Measurements from ENCODE around the gene LDHB. TPM values are rescaled to one million over a fixed set of nuclear protein-coding genes. Genes with fewer than 3 reads are reported as not detected.
A peak's percentile ranks its signal among the peaks of the same experiment; 100 is the strongest.
"Not testable (repeated sequence)": the region's sequence is repeated elsewhere in the genome, so short reads cannot be mapped to it uniquely, and the experiment has no call there.

LDHB gene
- 128 and 278 TPM in 2 replicates for total RNA-seq

DNA sequence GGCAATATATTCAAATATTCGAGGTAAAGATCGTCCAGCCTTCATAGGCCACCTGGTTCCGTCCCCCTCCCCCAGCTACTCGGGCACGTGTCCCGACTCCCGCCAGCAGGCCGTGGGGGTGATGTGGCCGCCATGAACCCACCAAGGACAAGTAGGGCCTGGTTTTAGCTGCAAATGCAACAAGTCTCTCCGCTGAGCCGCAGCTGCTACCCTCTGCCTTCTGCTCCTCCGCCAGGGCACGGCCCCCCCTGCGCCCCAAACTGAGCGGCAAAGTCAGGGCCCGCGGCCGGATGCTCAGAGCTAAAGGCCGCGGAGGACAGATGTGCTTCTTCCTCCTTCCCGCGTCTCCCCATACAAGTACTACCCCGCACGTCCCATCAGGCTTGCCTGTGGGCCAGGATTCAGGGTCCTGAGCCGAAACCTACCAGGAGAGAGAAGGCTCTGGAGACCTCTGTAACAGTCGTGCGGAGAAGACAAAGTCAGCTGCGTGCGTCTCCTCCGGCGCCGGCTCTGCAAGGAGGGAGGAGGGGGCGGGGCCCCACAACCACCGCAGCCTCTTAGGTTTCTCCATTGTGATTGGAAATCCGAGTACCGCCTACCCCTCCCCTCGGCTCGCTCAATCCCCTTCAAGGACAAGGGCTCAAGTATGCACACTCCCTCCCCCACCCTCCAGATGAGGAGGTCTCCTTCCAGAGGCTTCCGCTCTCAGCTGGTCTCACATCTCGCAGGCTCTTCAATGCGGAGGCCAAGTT, at the start of gene LDHB:
Gene LDHB, minus strand, starts transcription at position 517 of the 752 bp plus-strand sequence. CDS start 3,171 bp downstream, outside the sequence.
- DNase-seq (ENCODE audit: low read depth in 2 of 2): peak; percentile 49 to 98

DNA sequence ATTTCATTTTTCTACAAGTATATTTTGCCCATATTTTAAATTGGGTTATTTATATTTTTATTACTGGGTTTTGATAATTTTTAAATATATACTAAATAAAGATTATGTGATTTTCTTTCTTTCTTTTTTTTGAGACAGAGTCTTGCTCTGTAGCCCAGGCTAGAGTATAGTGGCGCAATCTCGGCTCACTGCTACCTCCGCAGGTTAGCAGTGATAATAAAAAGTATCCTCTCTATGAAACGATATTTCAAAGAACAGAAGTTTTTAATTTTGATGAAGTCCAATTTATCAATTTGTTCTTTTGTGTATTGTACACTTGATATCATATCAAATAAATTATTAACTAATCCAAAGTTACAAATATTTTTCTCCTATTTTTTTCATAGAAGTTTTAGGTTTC, 47.2 kb upstream of the LDHB start:
- no peak for DNase-seq (ENCODE audit: low read depth in 2 of 2)

DNA sequence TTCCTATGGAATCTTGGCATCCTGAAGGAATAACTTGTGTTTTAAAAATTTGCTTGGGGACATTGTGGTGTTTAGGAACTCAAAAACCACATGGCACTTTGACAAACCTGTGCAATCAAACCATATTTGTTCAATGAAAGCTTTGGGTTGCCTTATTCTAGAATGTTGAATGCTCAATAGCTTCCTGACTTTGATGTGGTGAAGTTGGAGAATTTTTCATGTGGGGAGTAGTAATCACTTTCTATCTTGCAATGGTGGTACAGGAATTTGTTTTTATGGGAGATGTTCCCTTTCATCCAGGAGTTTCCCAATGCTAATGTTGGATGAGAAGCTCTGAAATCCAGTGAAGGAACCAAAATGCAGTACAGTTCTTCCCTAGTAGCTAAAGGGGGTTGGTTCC, 42.2 kb upstream of the LDHB start:
- no peak for DNase-seq (ENCODE audit: low read depth in 2 of 2)

DNA sequence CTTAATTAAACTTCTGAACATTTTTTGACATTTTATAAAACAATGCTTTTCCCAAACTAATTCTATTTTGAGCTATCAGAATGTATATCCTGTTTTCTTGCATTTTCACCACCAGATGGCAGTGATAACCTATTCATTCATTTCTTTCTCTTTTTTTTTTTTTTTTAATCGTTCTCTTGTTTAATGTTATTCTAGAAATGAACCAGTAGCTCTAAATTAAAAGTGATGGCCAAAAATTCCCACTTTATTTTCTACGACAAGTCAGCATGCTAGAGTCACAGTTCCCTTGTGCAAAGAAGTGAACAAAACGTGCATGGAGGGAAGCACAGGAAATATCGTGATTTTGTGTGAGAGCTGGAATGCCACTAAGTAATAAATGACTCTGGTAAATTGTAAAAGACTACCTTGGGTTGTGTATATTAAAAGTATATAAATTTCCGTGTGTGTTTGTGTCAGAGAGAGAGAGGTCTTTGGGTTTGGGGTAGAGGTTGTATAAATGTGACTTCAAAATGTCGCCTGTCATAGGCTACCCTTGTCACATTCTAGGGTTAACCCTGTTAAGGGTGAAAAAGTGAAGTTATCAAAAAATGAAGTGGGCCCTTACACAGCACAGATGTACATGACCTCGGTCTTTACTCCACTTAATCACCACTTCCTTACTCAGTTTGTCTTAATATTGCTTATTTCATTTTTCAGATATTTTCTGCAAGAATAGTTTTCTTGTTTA, 40.4 kb upstream of the LDHB start:
- peak; percentile 57 to 70 for DNase-seq (ENCODE audit: low read depth in 2 of 2)

DNA sequence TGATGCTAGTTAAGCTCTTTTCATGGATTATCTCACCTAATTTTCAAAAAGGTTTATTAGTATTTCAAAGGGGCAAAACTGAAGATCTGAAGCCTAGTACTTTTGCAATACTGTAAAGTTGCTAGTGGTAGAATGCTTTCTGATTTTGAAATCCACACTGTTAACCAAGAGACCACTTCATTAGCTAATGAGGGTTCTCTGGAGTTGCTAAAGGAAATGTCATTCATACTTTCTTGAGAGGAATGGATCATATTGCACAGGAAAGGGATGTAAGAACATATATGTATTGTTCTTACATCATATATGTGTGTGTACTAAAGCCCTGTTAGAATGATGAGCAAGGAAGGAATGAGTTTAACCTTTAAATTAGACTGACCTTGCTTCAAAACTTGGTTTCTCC, 39.0 kb upstream of the LDHB start:
- no peak for DNase-seq (ENCODE audit: low read depth in 2 of 2)

DNA sequence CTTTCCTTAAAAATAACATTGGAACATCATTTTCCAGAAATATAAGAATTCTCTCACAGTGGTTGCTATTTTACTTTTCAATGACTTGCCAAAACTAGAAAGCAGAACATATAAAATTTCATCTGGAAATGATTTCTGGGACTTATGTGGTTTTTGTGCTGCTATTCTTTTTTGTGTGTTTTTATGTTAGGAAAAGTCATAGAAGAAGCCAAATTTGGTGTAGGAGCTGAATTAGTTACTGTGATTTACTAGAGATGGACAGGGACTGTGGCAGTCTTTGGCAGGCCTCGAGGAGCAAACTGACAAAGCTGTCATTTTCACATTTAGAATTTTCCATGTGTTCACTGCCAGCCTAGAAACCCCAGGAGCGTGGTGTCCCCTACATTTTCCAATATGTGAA, 38.3 kb upstream of the LDHB start:
- DNase-seq (ENCODE audit: low read depth in 2 of 2): no peak

DNA sequence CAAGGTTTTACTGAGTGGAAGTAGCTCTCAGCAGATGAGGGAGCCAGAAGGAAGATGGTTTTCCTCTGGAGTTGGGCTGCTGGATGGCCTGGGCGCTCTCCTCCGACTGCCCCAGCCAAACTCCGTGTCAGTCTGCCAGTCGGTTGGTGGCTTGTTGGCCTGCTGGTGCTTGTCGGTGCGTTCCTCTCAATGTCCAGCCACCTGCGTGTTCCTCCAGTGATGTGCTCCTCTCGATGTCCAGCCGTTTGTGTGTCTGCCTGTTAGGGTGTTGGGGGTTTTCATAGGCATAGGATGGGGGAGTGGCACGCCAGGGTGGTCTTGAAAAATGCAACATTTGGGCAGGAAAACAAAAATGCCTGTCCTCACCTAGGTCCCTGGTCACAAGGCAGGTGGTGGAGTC, 37.0 kb upstream of the LDHB start:
- no peak for DNase-seq (ENCODE audit: low read depth in 2 of 2)

DNA sequence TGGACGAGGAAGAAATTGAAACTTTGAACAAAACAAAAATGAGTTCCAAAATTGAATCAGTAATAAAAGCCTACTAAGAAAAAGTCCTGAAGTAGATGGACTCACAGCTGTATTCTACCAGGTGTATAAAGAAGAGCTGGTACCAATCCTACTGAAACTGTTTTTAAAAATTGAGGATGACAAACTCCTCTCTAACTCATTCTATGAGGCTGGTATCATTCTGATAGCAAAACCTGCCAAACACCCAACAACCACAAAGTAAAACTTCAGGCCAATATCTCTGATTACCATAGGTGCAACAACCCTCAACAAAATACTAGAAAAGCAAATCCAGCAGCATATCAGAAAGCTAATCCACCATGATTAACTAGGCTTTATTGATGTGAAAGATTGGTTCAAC, 33.9 kb upstream of the LDHB start:
- DNase-seq (ENCODE audit: low read depth in 2 of 2): no peak

DNA sequence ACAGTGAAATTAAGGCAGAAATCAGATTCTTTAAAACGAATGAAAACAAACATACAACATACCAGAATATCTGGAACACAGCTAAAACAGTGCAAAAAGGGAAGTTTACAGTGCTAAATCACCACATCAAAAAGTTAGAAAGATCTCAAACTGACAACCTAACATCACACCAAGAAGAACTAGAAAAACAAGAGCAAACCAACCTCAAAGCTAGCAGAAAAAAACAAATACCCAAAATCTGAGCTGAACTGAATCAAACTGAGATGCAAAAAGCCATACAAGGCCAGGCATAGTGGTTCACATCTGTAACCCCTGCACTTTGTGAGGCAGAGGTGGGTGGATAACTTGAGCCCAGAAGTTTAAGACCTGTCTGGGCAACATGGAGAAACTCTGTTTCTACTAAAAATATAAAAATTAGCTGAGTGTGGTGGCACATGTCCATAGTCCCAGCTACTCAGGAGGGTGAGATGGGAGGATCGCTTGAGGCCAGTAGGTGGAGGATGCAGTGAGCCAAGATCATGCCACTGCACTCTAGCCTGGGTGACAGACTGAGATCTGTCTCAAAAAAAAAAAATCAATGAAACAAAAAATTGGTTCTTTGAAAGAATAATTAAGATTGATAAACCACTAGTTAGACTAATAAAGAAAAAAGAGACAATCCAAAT, 33.2 kb upstream of the LDHB start:
- no peak for DNase-seq (ENCODE audit: low read depth in 2 of 2)

DNA sequence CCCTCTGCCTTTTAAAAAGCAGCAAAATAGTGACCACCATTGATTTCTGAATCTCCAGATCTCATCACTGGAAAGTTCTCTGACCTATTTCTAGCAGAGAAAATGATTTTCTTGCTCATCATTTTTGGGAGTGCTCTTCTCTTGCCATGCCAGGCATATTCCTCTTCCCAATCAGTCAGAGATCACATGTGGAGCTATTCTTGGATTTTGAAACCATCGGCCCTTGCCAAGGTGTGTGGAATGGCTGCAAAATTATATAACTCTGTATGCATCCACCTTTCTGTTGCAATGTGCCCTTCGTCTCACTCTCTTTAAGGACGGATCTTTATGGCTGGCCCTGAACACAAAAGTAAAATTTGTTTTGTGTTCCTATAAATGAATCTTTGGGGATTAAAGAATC, 25.5 kb upstream of the LDHB start:
- no peak for DNase-seq (ENCODE audit: low read depth in 2 of 2)

DNA sequence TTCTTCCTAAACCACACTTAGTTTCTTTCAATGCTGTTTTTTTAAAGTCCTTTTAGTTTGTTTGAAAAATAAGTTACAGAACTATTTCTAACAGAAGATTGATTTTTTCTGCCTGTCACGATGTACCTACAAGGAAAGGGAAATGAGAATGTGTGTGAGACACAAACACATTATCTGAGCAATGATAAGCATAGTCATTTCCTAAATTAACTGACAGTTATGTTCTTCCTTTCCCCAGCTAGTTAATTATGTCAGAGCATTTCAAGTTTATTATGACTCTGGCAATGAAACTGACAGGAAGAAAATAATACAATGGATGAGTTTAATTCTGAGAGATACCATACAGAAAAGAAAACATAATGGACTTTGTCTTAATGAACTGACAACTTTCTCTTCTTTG, 21.3 kb upstream of the LDHB start:
- DNase-seq (ENCODE audit: low read depth in 2 of 2): peak in 1 of 2 donors; percentile 16

DNA sequence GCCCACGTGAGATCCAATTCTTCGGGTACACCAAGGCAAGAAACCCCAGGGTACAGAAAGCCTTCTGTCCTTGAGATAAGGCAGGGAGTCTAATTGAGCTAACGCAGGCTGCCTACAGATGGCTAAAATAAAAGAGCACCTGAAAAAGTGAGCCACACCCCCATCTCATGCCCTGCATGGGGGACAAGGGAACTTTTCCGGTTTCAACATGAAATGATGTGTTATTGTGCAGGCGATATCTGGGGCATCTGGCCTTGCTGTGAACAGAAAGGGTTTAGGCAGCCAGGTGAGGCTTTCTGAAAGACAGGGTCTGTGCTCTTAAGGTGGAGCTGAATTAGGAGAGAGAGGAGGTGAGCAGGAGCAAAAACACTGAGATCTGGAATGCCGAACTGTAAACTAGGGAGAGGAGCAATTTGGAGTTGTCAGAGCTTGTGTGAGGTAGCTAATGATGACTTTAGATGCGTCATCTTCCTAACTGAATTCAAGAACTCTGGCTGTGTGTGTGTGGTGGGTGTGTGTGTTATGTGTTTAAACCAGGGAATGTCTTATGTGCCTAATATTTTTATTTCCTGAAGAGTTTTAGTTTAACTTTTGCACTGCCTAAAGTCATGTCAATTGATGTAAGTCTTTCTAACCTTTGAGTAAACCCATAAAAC, 20.1 kb upstream of the LDHB start:
- peak in 1 of 2 donors; percentile 30 for DNase-seq (ENCODE audit: low read depth in 2 of 2)

DNA sequence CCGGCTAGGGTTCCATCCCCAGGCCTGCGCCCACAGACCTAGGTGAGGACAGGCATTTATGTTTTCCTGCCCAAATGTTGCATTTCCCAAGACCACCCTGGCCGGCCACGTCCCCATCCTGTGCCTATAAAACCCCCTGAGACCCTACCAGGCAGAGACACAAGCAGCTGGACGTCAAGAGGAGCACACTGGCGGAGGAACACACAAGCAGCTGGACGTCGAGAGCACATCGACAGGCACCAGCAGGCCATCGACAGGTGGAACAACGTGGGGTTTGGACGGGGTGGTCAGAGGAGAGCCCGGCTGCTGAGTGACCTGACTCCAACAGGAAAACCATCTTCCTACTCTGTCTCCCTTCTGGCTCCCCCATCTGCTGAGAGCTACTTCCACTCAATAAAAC, 19.6 kb upstream of the LDHB start:
- no peak for DNase-seq (ENCODE audit: low read depth in 2 of 2)

DNA sequence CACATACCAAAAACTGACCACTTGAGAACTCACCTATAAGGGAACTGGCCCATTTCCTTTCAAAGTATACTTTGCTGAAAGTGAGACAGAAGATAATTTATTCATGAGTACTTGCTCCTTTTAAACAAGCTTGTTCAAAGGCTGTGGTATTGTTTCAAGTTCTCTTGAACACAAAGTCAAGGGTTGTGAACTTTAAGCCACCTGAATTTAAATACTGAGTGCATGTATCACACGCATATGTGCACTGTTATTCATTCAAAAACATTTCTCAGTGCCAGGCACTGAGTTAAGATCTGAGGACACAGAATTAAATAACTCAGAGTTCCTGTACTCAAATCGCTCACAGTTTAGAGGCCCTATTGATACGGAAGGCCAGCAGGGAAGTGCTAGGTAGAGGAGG, 19.1 kb upstream of the LDHB start:
- DNase-seq (ENCODE audit: low read depth in 2 of 2): no peak

DNA sequence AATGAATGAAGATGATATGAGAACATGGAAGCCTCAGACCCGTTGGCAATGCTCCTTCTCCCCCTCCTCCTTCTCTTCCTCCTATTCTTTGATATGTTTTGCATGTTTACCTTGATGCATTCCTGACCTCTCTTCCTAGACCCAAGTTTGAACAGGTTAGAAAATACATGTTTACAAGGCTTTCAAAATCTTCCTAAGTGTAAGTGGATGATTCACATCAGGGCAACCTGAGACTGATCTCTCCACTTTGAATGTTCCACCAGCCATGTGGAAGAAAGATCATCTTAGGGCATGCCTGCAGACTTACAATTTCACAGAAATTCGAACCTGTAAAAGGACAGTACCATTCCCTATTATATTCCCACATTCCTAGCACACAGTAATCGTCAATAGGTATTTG, 18.0 kb upstream of the LDHB start:
- no peak for DNase-seq (ENCODE audit: low read depth in 2 of 2)

DNA sequence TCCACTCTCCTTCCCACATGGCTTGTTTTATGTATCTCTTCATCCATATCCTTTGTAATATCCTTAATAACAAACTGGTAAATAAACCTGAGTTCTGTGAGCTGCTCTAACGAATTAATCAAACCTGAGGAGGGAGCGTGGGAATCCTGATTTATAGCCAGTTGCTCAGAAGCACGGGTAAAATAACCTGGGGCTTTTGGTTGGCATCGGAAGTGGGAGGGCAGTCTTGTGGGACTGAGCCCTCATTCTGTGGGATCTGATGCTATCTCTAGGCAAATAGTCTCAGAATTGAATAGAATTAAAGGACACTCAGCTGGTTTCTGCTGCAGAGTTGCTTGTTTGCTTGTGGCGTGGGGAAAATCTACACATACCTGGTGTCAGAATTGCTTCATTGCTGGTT, 17.5 kb upstream of the LDHB start:
- DNase-seq (ENCODE audit: low read depth in 2 of 2): no peak

DNA sequence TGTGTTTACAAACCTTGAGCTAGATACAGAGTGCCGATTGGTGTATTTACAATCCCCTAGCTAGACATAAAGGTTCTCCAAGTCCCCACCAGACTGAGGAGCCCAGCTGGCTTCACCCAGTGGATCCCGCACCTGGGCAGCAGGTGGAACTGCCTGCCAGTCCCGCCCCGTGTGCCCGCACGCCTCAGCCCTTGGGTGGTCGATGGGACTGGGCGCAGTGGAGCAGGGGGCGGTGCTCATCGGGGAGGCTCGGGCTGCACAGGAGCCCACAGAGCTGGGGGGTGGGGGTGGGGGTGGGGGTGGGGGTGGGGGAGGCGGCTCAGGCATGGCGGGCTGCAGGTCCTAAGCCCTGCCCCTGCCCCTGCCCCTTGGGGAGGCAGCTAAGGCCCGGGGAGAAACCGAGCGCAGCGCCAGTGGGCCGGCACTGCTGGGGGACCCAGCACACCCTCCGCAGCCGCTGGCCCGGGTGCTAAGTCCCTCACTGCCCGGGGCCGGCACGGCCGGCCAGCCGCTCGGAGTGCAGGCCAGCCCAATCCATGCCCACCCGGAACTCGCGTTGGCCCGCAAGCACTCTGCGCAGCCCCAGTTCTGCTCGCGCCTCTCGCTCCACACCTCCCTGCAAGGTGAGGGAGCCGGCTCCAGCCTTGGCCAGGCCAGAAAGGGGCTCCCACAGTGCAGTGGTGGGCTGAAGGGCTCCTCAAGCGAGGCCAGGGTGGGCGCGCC, 16.3 kb upstream of the LDHB start:
- not testable (repeated sequence) for DNase-seq (ENCODE audit: low read depth in 2 of 2)

DNA sequence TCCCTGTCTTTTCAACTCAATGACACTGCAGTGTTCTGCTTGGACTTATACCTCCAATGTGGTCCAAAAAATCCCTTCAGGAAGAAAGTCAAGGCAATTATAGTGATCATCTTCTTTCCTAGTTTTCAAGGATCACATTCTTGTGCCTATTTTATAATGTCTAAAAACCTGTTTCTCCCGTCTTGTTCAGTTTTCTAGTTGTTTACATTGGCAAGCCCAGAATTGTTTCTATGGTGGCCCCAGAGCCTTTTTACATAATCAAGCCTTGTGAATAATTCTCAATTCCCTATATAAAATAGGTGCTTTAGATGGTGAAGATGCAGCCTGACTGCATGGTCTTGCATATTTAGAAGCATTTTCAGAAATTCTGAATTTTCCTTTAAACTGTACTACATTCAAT, 14.5 kb upstream of the LDHB start:
- no peak for DNase-seq (ENCODE audit: low read depth in 2 of 2)

DNA sequence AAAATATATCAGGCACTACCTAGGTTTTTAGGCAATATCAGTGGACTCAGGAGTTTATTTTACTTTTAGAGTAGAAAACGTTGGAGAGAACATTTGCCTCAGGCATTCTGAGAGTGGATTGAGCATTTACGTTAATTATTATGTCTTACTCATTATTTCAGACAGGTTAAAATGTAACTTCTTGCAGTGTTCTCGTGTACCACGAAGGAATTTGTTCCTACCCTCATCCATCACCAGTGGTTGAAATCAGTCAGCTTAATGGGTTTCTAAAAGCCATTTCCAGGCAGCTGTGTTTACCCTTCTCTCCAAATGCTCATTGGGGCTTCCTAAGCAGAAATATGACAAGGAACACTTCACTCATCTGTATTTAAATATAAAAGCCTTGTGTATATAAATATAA, 9.1 kb upstream of the LDHB start:
- no peak for DNase-seq (ENCODE audit: low read depth in 2 of 2)

DNA sequence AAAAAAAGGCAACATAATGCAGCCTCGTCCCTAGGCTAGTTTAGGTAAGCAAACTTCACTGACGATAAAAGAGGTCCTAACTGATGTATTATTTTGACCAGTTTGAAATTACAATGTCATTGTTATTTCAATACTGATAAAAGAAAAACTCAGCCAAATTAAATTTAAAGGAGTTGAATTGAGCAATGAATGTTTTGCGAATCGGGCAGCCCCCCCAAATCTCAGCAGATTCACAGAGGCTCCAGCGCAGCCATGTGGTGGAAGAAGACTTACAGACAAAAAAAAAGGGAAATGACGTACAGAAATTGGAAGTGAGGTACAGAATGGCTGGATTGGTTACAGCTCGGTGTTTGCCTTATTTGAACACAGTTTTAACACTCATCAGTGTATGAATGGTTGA, 8.2 kb upstream of the LDHB start:
- no peak for DNase-seq (ENCODE audit: low read depth in 2 of 2)

DNA sequence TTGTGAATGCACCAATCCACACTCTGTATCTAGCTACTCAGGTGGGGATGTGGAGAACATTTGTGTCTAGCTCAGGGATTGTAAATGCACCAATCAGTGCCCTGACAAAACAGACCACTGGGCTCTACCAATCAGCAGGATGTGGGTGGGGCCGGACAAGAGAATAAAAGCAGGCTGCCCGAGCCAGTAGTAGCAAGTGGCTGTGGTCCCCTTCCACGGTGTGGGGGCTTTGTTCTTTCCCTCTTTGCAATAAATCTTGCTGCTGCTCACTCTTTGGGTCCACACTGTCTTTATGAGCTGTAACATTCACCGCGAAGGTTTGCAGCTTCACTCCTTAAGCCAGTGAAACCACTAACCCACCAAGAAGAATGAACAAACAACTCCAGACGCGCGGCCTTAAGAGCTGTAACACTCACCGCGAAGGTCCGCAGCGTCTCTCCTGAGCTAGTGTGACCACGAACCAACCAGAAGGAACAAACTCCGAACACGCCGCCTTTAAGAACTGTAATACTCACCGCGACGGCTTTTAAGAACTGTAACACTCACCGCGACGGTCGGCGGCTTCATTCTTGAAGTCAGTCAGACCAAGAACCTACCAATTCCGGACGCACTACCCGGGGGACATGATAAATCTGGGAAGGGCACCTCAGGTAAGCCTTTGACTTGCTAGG, 4.6 kb upstream of the LDHB start:
- no peak for DNase-seq (ENCODE audit: low read depth in 2 of 2)

Data from lung microvascular endothelial cell (primary cell).